Activated T-cell treated with anti-CD3 and anti-CD28 coated beads, Interleukin-2, amount 50 U/mL, for 1 hour (primary cell): ENCODE measurements around the gene C1orf35.

Experiments
- DNase-seq: peaks from one replicate; pipeline ENCODE4 v3.0.0-alpha.2; 2020

The C1orf35 gene

GRCh38 chr1:228093050-228093906 lies 9.8 kb downstream of the C1orf35 start:
- DNase-seq: peak; percentile 14

- DNase-seq: peak; percentile 18
Measured at GRCh38 chr1:228092342-228093049, 10.6 kb downstream of the C1orf35 start.

GRCh38 chr1:228091084-228091483 lies 12.0 kb downstream of the C1orf35 start:
- DNase-seq: no peak

- DNase-seq: peak; percentile 21
Measured at GRCh38 chr1:228090613-228091081, 12.5 kb downstream of the C1orf35 start.

- peak; percentile 19 for DNase-seq
Measured at GRCh38 chr1:228089519-228090380, 13.4 kb downstream of the C1orf35 start.

- DNase-seq: peak; percentile 23
Measured at GRCh38 chr1:228088586-228089498, 14.3 kb downstream of the C1orf35 start.

GRCh38 chr1:228087771-228088251 lies 15.3 kb downstream of the C1orf35 start:
- DNase-seq: peak; percentile 37

GRCh38 chr1:228085287-228085951 lies 17.7 kb downstream of the C1orf35 start:
- DNase-seq: no peak

GRCh38 chr1:228084797-228085196 lies 18.3 kb downstream of the C1orf35 start:
- DNase-seq: no peak

- DNase-seq: no peak
Measured at GRCh38 chr1:228084325-228084724, 18.8 kb downstream of the C1orf35 start.

GRCh38 chr1:228083871-228084278 lies 19.2 kb downstream of the C1orf35 start:
- no peak for DNase-seq

GRCh38 chr1:228082918-228083870 lies 19.9 kb downstream of the C1orf35 start:
- no peak for DNase-seq

- peak; percentile 98 for DNase-seq
Measured at GRCh38 chr1:228082214-228082917, 20.8 kb downstream of the C1orf35 start, which contains the start of gene ARF1. TSS of gene ARF1 (plus strand) at chr1:228082708. CDS start at chr1:228097115, 14,407 bp downstream.

- DNase-seq: peak; percentile 44
Measured at GRCh38 chr1:228081578-228082213, 21.4 kb downstream of the C1orf35 start.

- no peak for DNase-seq
Measured at GRCh38 chr1:228081144-228081543, 22.0 kb downstream of the C1orf35 start.

- peak; percentile 12 for DNase-seq
Measured at GRCh38 chr1:228079601-228080263, 23.4 kb downstream of the C1orf35 start.

GRCh38 chr1:228079013-228079412 lies 24.1 kb downstream of the C1orf35 start:
- DNase-seq: no peak
